H1 (cell line): ENCODE results near the gene PIM1. TPM values are rescaled to one million over a fixed set of nuclear protein-coding genes. Genes with fewer than 3 reads are reported as not detected.

Experiments used
- CTCF ChIA-PET: fragments of 300-600 bp; sonication (Branson Sonifier 250); formaldehyde crosslinking; loops from one replicate; lab custom pipeline; 2021; ENCODE audit not compliant: partially characterized antibody; lab: Charles Lee
- POLR2A ChIA-PET: fragments of 300-600 bp; sonication (Branson Sonifier 250); formaldehyde crosslinking; loops from one replicate; lab custom pipeline; 2021; ENCODE audit warnings: inconsistent platforms; ENCODE audit not compliant: partially characterized antibody; lab: Charles Lee
- DNase-seq, 2 experiments: peaks; one replicate each; pipeline versions ENCODE4 v3.0.0 to v3.0.0-alpha.2; 2010 to 2022; ENCODE audit warnings: low spot score in 2 of 2, low read depth in 1 of 2, mixed read lengths in 1 of 2
- FAIRE-seq: peaks from 2 replicates; lab custom pipeline; 2011; peaks lifted over from hg19 to GRCh38; lab: Jason Lieb, UNC
- H2AFZ ChIP-seq: 2 replicates; pipeline ENCODE4 v1.8.1; 2012; ENCODE audit warnings: low read length, inconsistent platforms
- H2AK5ac ChIP-seq: 2 replicates; pipeline ENCODE4 v1.6.1; 2013; ENCODE audit warnings: low read depth, low read length
- H2BK120ac ChIP-seq: replicated peaks from 2 replicates; pipeline ENCODE3; 2013; ENCODE audit warnings: low read depth, low read length, inconsistent platforms
- H2BK12ac ChIP-seq: 2 replicates; pipeline ENCODE4 v1.6.1; 2013; ENCODE audit warnings: low read depth, low read length
- H2BK15ac ChIP-seq: 2 replicates; pipeline ENCODE4 v1.6.1; 2013; ENCODE audit warnings: low read length
- H2BK20ac ChIP-seq: 2 replicates; pipeline ENCODE4 v1.6.1; 2013; ENCODE audit warnings: low read length
- H2BK5ac ChIP-seq: 2 replicates; pipeline ENCODE4 v1.6.1; 2013; ENCODE audit warnings: low read depth, low read length
- H3K14ac ChIP-seq: 2 replicates; pipeline ENCODE4 v1.6.1; 2013; ENCODE audit warnings: inconsistent platforms; ENCODE audit not compliant: insufficient read length
- H3K18ac ChIP-seq: 2 replicates; pipeline ENCODE4 v1.6.1; 2013; ENCODE audit warnings: low read length; ENCODE audit errors: extremely low read depth
- H3K23ac ChIP-seq: 2 replicates; pipeline ENCODE4 v1.6.1; 2013; ENCODE audit warnings: inconsistent platforms; ENCODE audit not compliant: insufficient read length
- H3K23me2 ChIP-seq: 2 replicates; pipeline ENCODE4 v1.6.1; 2013; ENCODE audit warnings: low read depth, low read length
- H3K27ac ChIP-seq: 2 replicates; pipeline ENCODE4 v1.6.1; 2011; ENCODE audit warnings: low read depth, low read length, inconsistent platforms
- H3K27me3 ChIP-seq, 4 experiments: replicated peaks in 1 of 4; 1 replicate in 1 of 4; 2 replicates in 3 of 4; pipeline versions ENCODE4 v1.6.1 to v1.8.1; 2011 to 2013; ENCODE audit warnings: low read length in 3 of 4, mild to moderate bottlenecking in 3 of 4, inconsistent platforms in 2 of 4, mixed read lengths in 2 of 4, moderate library complexity in 1 of 4; ENCODE audit not compliant: control insufficient read depth in 3 of 4, insufficient read depth in 3 of 4; ENCODE audit errors: extremely low read depth in 1 of 4
- H3K36me3 ChIP-seq, 4 experiments: 2 replicates each; pipeline versions ENCODE4 v1.6.1 to v1.8.1; 2011 to 2013; ENCODE audit warnings: mild to moderate bottlenecking in 4 of 4, low read length in 3 of 4, moderate library complexity in 2 of 4, control low read depth in 1 of 4, inconsistent platforms in 1 of 4; ENCODE audit not compliant: insufficient read depth in 4 of 4, control insufficient read depth in 2 of 4
- H3K4ac ChIP-seq: replicated peaks from 2 replicates; pipeline ENCODE3; 2013; ENCODE audit warnings: low read length, low read depth, mixed read lengths, inconsistent platforms; ENCODE audit not compliant: insufficient read length
- H3K4me1 ChIP-seq, 4 experiments: replicated peaks in 1 of 4; 1 replicate in 1 of 4; 2 replicates in 3 of 4; pipeline versions ENCODE4 v1.6.1 to v1.8.1; 2011 to 2013; ENCODE audit warnings: low read length in 3 of 4, inconsistent platforms in 2 of 4, mixed read lengths in 1 of 4; ENCODE audit not compliant: insufficient read depth in 4 of 4, control insufficient read depth in 3 of 4
- H3K4me2 ChIP-seq, 2 experiments: 2 replicates each; pipeline versions ENCODE4 v1.6.1 to v1.8.1; 2011 to 2013; ENCODE audit warnings: low read depth in 2 of 2, low read length in 2 of 2, control low read depth in 1 of 2, inconsistent platforms in 1 of 2, mild to moderate bottlenecking in 1 of 2; ENCODE audit not compliant: insufficient read depth in 1 of 2
- H3K4me3 ChIP-seq, 4 experiments: fragments of 200-600, 300-600 bp in 1 of 4; sonication (generic), shearing (Covaris generic), sonication (Bioruptor Twin) in 1 of 4; 2 replicates each; pipeline versions ENCODE4 v1.5.1 to v1.8.1; 2011 to 2016; ENCODE audit warnings: low read length in 4 of 4, low read depth in 3 of 4, control low read depth in 2 of 4, inconsistent platforms in 2 of 4, mild to moderate bottlenecking in 2 of 4, mixed read lengths in 1 of 4, moderate library complexity in 1 of 4; ENCODE audit not compliant: insufficient read depth in 2 of 4; ENCODE audit errors: extremely low read depth in 1 of 4
- H3K56ac ChIP-seq: replicated peaks from 2 replicates; pipeline ENCODE3; 2013; ENCODE audit warnings: low read depth, mild to moderate bottlenecking, mixed read lengths, low read length, inconsistent platforms; ENCODE audit not compliant: insufficient read length
- H3K79me1 ChIP-seq: 2 replicates; pipeline ENCODE4 v1.6.1; 2013; ENCODE audit warnings: low read depth, low read length, control low read depth
- H3K79me2 ChIP-seq, 2 experiments: 2 replicates each; pipeline versions ENCODE4 v1.6.1 to v1.8.1; 2012 to 2013; ENCODE audit warnings: low read length in 2 of 2, mild to moderate bottlenecking in 2 of 2, inconsistent platforms in 1 of 2; ENCODE audit not compliant: insufficient read depth in 2 of 2, control insufficient read depth in 1 of 2
- H3K9ac ChIP-seq, 4 experiments: replicated peaks in 1 of 4; 1 replicate in 1 of 4; 2 replicates in 3 of 4; pipeline versions ENCODE4 v1.6.1 to v1.8.1; 2011 to 2013; ENCODE audit warnings: low read depth in 3 of 4, low read length in 3 of 4, control low read depth in 2 of 4, mild to moderate bottlenecking in 2 of 4, moderate library complexity in 2 of 4, inconsistent platforms in 1 of 4; ENCODE audit errors: extremely low read depth in 1 of 4
- H3K9me3 ChIP-seq, 2 experiments: 2 replicates each; pipeline versions ENCODE4 v1.6.1 to v1.8.1; 2012 to 2013; ENCODE audit warnings: mild to moderate bottlenecking in 2 of 2, moderate library complexity in 2 of 2, control low read depth in 1 of 2, inconsistent platforms in 1 of 2, low read depth in 1 of 2, low read length in 1 of 2, mixed read lengths in 1 of 2; ENCODE audit not compliant: insufficient read depth in 2 of 2
- H4K20me1 ChIP-seq, 2 experiments: replicated peaks in 1 of 2; 2 replicates each; pipeline versions ENCODE3 to v1.8.1; 2011 to 2013; ENCODE audit warnings: inconsistent platforms in 2 of 2, low read length in 2 of 2, mild to moderate bottlenecking in 1 of 2; ENCODE audit not compliant: insufficient read depth in 2 of 2, control insufficient read depth in 1 of 2
- H4K5ac ChIP-seq: 2 replicates; pipeline ENCODE4 v1.6.1; 2013; ENCODE audit warnings: low read length, low read depth, mixed read lengths, inconsistent platforms; ENCODE audit not compliant: insufficient read length
- H4K8ac ChIP-seq: 2 replicates; pipeline ENCODE4 v1.8.0; 2013; ENCODE audit warnings: mild to moderate bottlenecking, moderate library complexity, low read length, inconsistent platforms; ENCODE audit not compliant: insufficient read depth; ENCODE audit errors: extremely low read depth
- H4K91ac ChIP-seq: replicated peaks from 2 replicates; pipeline ENCODE3; 2013; ENCODE audit warnings: low read length, mixed read lengths, inconsistent platforms; ENCODE audit not compliant: insufficient read length
- WGBS, 2 experiments: shearing (Covaris generic) in 1 of 2; methylation state at CpG; one replicate each; pipeline versions ENCODE4 v1.1.6 to v1.1.7; 2013 to 2015; ENCODE audit warnings: low lambda C conversion rate in 2 of 2, mixed read lengths in 2 of 2, inconsistent platforms in 1 of 2, low coverage in 1 of 2, missing lambda C conversion rate in 1 of 2; ENCODE audit not compliant: insufficient replicate concordance in 2 of 2, insufficient coverage in 1 of 2, insufficient read length in 1 of 2; ENCODE audit errors: extremely low coverage in 1 of 2, missing lambda C conversion rate in 1 of 2; 5-methylcytosine and 5-hydroxymethylcytosine counted together
- polyA plus RNA-seq, 7 experiments: library from polyadenylated mRNA; depleted of rRNA in 3 of 7; stranded (reverse) in 5 of 7; unstranded in 2 of 7; fragments of >200 nt in 5 of 7; fragments of 200-250 nt in 2 of 7; gene quantifications; 1 replicate in 5 of 7; 2 replicates in 1 of 7; 4 replicates in 1 of 7; pipeline versions ENCODE4 v1.2.1 to v1.2.3, GENCODE V29; 2011 to 2013; ENCODE audit warnings: missing spikeins in 2 of 7, mixed read lengths in 2 of 7
- total RNA-seq: library from RNA; stranded (reverse); fragmentation: NEBNext Ultra II Directional; extraction: Animal tissue kit (Norgen Biotek cat#: 25700); gene quantifications from 2 replicates; pipeline ENCODE4 v1.2.1, GENCODE V29; 2021

The PIM1 gene
- total and polyA plus RNA-seq, 2 of the 8 experiments (the other 6 are each of a cell fraction or from before 2014, with no cell fraction given), result 25.5 to 94.9 TPM

DNA sequence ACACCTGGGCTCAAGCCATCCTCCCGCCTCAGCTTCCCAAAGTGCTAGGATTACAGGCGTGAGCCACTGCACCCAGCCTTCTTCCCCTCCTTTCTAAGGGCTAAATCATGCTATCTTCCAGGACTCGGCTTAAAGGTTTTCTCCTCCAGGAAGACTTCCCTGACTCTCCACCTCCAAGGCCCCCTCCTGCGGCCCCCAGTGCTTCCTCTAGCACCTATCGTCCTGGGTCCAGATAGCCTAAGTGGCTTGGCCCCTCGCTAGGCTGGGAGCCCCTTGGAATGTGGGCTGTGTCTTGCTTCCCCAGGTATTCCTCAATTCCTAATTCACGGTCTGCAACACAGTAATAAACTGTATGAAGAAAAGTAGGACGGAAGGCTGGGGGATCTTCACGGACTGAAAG lies 36.7 kb downstream of the PIM1 start:
- H3K27me3 ChIP-seq, result no peaks in the 10 kb centered on the region; a peak in 1 of 7 replicates
- 86% methylated on average over 9 of the region's 9 CpGs; no CpG with 5 or more reads in 1 of the 2 experiments for WGBS, 2 experiments
- no peak overlapping the region for H3K4me2 ChIP-seq
- no peak overlapping the region for H3K23ac ChIP-seq
- H3K79me1 ChIP-seq, result no peaks in the 10 kb centered on the region
- H2BK15ac ChIP-seq, result no peak overlapping the region
- FAIRE-seq (no peak), DNase-seq (no peak)
- peak overlapping the region; percentile 1; the same call in 1 of the 2 replicates for H2AK5ac ChIP-seq
- H3K4ac ChIP-seq, result no peak overlapping the region
- H3K23me2 ChIP-seq, result peaks cover 5% of the 10 kb centered on the region; the same call in 1 of the 2 replicates
- H3K36me3 ChIP-seq, result no peaks in the 10 kb centered on the region
- H3K56ac ChIP-seq, result no peak overlapping the region
- H4K8ac ChIP-seq, result 0 out of 2 replicates have a peak overlapping the region, but pooled peaks have one; percentile 29
- no peak overlapping the region for H2BK120ac ChIP-seq
- H3K9ac ChIP-seq, result no peak overlapping the region
- no peaks in the 10 kb centered on the region for H3K79me2 ChIP-seq
- POLR2A ChIA-PET, result interaction anchor here (0.9 to 2.8 kb wide), 4 partner anchors 35 to 155 kb away, joined by 3 to 9 read pairs (median 3); no protein-coding TSS in a partner anchor
- no peak overlapping the region for H3K14ac ChIP-seq
- H2BK12ac ChIP-seq, result 0 out of 2 replicates have a peak overlapping the region, but pooled peaks have one; percentile 44
- no peak overlapping the region for H3K4me3 ChIP-seq
- no peak overlapping the region for H3K18ac ChIP-seq
- H3K9me3 ChIP-seq, result no peaks in the 10 kb centered on the region
- no peak overlapping the region for H2AFZ ChIP-seq
- no peak overlapping the region for H4K91ac ChIP-seq
- peaks cover 0 to 2% of the 10 kb centered on the region in 2 experiments for H4K20me1 ChIP-seq
- no peak overlapping the region for H4K5ac ChIP-seq
- H3K4me1 ChIP-seq, result no peaks in the 10 kb centered on the region; a peak in 1 of 7 replicates
- CTCF ChIA-PET, result interaction anchor here (0.6 to 34.9 kb wide), 11 partner anchors 13 to 279 kb away, joined by 3 to 866 read pairs (median 13); no protein-coding TSS in a partner anchor
- H3K27ac ChIP-seq, result no peak overlapping the region
- no peak overlapping the region for H2BK5ac ChIP-seq
- H2BK20ac ChIP-seq, result peak overlapping the region; percentile 4; the same call in 1 of the 2 replicates
